Measurements from ENCODE around the gene CDH22. TPM values are rescaled to one million over a fixed set of nuclear protein-coding genes. Genes with fewer than 3 reads are reported as not detected.

The CDH22 gene
- total RNA-seq, 1 donor from 2014 or later: 5.2 TPM

GRCh38 chr20:46173652-46174468 is 134.4 kb downstream of the CDH22 start:
- DNase-seq (ENCODE audit: missing footprints): no peak
- ATAC-seq: no peak
- intact Hi-C loops (cut with DNase I): loop anchor here (5.0 kb wide), 2 partner anchors 42 to 152 kb away; no protein-coding TSS in a partner anchor

GRCh38 chr20:46172961-46173536 is 135.2 kb downstream of the CDH22 start:
- DNase-seq (ENCODE audit: missing footprints) (no peak), ATAC-seq (no peak)
- intact Hi-C loops (cut with DNase I): loop anchor here (5.0 kb wide), 2 partner anchors 41 to 151 kb away; no protein-coding TSS in a partner anchor

GRCh38 chr20:46172455-46172854 is 135.8 kb downstream of the CDH22 start:
- intact Hi-C loops (cut with DNase I): loop anchor here (5.0 kb wide), 2 partner anchors 40 to 150 kb away; no protein-coding TSS in a partner anchor
- ATAC-seq: no peak
- DNase-seq (ENCODE audit: missing footprints): no peak

DNA sequence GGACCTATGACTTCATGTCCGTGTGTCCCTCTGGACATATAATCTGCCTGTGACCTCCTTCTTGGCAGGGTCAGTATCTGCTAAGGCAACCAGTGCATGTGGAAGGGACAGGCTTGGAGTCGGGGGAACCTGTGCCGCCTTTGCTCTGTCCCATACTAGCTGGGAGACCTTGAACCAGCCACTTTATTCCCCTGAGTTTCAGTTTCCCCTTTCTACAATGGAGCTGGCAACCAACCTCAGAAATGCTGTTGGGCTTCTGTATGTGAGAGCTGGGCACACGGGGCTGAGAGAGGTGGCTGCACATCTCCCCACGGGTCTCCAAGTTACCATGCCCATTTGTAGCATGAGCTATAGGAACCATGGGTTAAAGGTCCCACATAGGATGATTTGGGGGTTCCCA is 136.4 kb downstream of the CDH22 start:
- ATAC-seq: no peak
- no peak for DNase-seq (ENCODE audit: missing footprints)
- intact Hi-C loops (cut with DNase I): loop anchor here (5.0 kb wide), 2 partner anchors 40 to 150 kb away; no protein-coding TSS in a partner anchor

DNA sequence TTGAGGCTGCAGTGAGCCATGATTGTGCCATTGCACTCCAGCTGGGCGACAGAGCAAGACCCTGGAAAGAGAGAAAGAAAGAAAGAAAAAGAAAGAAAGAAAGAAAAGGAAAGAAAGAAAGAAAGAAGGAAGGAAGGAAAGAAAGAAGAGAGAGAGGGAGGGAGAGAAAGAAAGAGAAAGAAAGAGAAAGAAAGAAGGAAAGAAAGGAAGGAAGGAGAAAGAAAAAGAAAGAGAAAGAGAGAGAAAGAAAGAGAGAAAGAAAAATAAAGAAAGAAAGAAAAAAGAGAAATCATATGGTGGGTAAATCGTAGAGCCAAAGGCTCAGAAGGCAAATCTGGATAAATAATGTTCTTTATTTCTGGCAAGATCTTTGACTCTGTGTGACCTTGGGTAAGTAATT is 136.8 kb downstream of the CDH22 start:
- intact Hi-C loops (cut with DNase I): loop anchor here (5.0 kb wide), 2 partner anchors 39 to 149 kb away; no protein-coding TSS in a partner anchor
- DNase-seq (ENCODE audit: missing footprints) (no peak), ATAC-seq (no peak)

GRCh38 chr20:46169245-46170171 is 138.8 kb downstream of the CDH22 start:
- intact Hi-C loops (cut with DNase I): loop anchor here (5.0 kb wide), 2 partner anchors 37 to 147 kb away; no protein-coding TSS in a partner anchor
- ATAC-seq (no peak), DNase-seq (ENCODE audit: missing footprints) (no peak)

DNA sequence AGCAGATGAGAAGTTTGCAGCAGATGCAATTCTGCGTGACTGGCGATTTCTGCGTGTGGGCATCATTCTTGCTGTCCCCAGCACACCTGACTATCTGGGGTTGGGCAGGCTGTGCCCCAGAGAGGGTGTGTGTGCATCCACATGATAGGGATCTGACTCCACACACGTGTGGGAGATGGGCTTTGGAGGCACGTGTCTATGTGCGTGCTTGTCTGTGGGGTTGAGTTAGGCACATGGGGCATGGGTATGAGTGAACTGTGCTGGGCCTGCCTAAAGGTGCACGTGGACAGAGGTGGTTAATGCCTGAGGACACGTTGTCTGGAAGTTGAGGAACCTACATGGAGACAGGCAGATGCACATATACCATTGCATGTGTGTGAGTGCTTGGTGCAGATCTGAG is 139.9 kb downstream of the CDH22 start:
- DNase-seq (ENCODE audit: missing footprints) (no peak), ATAC-seq (no peak)
- intact Hi-C loops (cut with DNase I): no loop called here

DNA sequence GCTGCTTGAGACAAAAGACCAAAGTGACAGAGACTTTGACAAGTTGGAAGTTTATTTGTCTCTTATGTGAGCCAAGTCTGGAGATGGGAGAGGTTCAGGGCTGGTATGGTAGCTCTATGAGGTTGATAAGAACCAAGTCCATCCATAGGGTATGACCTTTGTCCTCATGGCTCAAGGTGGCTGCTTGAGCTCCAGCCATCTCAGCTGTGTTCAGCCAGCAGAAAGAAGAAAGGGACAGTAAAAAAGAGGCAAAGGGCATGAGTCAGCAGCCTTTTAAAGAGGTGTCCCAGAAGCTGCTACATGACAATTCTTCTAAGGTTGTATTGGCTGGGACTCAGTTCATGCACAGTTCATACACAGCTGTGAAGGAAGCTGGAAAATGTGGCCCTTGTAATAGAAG is 141.2 kb downstream of the CDH22 start:
- no peak for DNase-seq (ENCODE audit: missing footprints)
- intact Hi-C loops (cut with DNase I): no loop called here
- ATAC-seq: no peak

DNA sequence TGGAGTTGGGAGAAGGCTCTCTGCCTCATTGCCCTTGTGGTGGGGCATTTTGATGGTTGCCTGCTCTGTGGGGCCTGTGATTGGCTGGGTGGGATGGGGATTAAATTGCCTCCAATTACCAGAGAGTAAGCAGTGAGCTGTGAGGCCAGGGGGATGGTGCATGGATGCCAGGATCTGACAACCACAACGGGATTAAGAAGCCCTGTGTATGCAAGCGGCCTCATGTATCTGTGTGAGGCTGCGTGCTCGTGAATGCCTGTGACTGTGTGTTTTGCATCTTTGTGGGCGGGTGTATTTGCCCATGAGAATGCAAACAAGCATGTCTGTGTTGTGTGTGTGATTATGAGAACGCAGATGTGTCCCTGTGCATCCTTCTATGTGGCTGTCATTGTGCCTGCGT is 144.0 kb downstream of the CDH22 start:
- no peak for ATAC-seq
- intact Hi-C loops (cut with DNase I): no loop called here

DNA sequence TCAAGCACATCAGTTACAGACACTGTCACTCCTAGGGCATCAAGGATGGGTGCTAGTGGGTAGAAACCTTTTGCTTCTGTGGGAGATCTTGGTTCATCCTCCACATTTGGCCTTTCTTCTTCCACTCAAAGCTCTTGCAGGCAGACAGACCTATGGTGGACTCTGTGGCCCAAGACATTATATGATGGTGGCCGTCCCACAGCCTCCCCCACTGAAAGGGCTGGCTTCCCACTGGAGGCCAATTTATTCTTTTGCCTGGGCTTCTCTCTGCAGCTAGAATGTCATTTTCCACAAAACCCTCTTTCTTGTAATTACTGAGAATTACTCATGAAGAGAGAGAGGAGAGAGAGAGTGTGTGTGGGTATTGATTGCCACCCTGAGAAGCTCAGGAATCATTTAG is 146.4 kb downstream of the CDH22 start:
- intact Hi-C loops (cut with DNase I): no loop called here
- ATAC-seq: no peak
- no peak for DNase-seq (ENCODE audit: missing footprints)

More for the DNA sequence above, 144.0 kb downstream of the CDH22 start:
- no peak for DNase-seq (ENCODE audit: missing footprints)

- intact Hi-C loops (cut with DNase I): no loop called here
- ATAC-seq: no peak
- no peak for DNase-seq (ENCODE audit: missing footprints)
These were observed 147.6 kb downstream of the CDH22 start for GRCh38 chr20:46160661-46161060.

GRCh38 chr20:46159101-46159897 is 149.0 kb downstream of the CDH22 start:
- no peak for DNase-seq (ENCODE audit: missing footprints)
- intact Hi-C loops (cut with DNase I): no loop called here
- no peak for ATAC-seq

- no peak for DNase-seq (ENCODE audit: missing footprints)
- ATAC-seq: no peak
- intact Hi-C loops (cut with DNase I): no loop called here
These were observed 149.8 kb downstream of the CDH22 start for GRCh38 chr20:46158476-46158987.

DNA sequence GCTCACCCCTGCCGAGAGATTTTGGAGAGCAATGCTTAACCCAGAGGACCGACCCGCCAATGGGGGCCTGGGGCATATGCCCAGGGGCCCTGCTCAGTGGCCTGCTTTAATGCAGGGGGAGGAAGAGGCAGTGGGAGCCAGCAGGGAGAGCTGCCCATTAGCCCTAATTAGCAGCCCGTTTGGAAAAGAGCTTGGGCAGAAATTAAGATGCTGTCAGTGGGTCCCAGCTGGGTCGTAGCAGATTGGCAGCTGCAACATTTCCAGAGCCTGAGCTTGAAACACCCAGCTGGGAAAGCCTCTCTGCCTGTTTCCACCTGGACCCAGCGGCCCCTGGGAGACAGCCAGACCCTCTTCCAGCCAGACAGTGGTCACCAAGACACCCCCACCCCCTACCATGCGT is 150.7 kb downstream of the CDH22 start:
- intact Hi-C loops (cut with DNase I): no loop called here

DNA sequence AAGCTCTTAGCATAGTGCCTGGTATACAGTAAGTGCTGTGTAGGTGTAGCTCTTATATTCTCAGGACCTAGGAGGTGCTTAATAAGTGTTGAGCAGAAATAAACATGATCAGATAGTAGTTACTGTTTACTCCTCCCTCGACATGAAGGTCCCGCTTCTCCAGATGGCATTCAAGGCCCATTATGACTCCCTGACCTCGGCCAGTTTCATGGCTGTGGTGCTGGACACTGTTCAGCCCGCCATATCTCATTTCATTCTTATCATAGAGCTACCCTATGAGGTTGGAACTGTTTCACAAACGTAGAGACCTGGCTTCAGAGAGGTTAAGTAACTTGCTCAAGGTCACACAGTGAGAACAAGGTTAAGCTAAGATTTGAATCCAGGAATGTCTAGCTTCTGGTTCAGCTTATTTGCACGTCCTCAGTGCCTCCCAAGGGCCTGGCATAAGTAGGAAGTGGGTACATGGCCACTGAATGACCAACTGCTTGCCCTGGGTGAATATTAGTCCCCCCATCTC is 151.2 kb downstream of the CDH22 start:
- no peak for DNase-seq (ENCODE audit: missing footprints)
- intact Hi-C loops (cut with DNase I): no loop called here
- ATAC-seq: no peak

More for the DNA sequence above, 150.7 kb downstream of the CDH22 start:
- DNase-seq (ENCODE audit: missing footprints) (no peak), ATAC-seq (no peak)

DNA sequence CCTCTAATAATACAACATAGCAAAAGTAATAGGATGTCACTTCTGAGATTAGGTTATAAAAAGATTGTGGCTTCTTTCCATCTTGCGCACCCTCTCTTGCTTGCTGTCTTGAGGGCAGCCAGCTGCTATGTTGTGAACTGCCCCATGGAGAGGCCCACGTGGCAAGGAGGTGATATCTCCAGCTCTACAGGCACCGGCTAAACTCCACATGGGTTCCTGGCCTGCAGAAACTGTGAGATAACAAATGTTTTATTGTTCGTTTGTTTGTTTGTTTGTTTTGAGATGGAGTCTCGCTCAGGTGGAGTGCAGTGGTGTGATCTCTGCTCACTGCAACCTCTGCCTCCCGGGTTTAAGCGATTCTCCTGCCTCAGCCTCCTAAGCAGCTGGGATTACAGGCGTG is 152.2 kb downstream of the CDH22 start:
- intact Hi-C loops (cut with DNase I): no loop called here
- DNase-seq (ENCODE audit: missing footprints) (no peak), ATAC-seq (no peak)

- ATAC-seq: no peak
- intact Hi-C loops (cut with DNase I): no loop called here
These were observed 153.5 kb downstream of the CDH22 start for GRCh38 chr20:46154796-46155195.

GRCh38 chr20:46154305-46154704 is 154.0 kb downstream of the CDH22 start:
- intact Hi-C loops (cut with DNase I): no loop called here
- no peak for ATAC-seq
- DNase-seq (ENCODE audit: missing footprints): no peak

More at GRCh38 chr20:46154796-46155195, 153.5 kb downstream of the CDH22 start:
- no peak for DNase-seq (ENCODE audit: missing footprints)
